Limb (tissue), 2 donors: ENCODE data around the gene FAM177A1.
A peak's percentile ranks its signal among the peaks of the same experiment; 100 is the strongest.
"Not testable (repeated sequence)": the region's sequence is repeated elsewhere in the genome, so short reads cannot be mapped to it uniquely, and the experiment has no call there.

ENCODE experiments used
- DNase-seq, 2 donors: peaks; one replicate each; pipeline ENCODE4 v3.0.0-alpha.2; 2016; ENCODE audit errors: extremely low spot score in 2 of 2

The FAM177A1 gene

DNA sequence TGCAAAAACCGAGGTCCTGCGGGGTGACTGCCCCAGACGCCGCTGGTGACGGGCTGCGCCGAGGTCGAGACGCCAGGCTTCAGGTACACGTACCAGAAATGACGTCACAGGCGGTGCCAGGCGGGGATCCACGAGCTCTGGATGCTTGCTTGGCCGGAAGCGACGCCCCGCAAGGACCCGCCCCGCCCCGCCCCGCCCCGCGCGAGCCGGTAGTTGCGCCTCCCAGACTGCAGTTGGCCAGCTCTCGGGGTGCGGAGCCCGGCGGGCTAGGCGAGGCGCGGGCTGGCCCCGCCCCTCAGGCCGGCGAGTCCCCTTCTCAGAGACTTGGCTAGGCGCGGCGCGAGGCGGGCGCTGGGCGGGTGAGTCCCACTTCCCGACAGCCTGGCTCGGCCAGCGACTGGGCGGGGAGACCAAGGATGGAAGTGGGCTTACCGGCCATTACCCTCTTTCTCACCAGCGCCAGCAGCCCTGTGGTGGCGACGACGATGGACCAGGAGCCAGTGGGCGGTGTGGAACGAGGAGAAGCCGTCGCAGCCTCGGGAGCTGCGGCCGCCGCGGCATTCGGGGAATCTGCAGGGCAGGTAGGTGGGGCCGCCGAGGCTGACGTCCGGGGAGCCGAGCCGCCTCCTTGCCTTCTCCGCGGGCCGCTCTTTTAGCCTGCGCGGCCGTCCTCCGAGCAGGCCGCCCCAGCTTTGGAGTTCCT, at the start of gene FAM177A1:
TSS of gene FAM177A1 (plus strand) at position 225 of the 703 bp plus-strand sequence. CDS start at position 417, 192 bp downstream.
- peak; percentile 92 to 99 for DNase-seq

DNA sequence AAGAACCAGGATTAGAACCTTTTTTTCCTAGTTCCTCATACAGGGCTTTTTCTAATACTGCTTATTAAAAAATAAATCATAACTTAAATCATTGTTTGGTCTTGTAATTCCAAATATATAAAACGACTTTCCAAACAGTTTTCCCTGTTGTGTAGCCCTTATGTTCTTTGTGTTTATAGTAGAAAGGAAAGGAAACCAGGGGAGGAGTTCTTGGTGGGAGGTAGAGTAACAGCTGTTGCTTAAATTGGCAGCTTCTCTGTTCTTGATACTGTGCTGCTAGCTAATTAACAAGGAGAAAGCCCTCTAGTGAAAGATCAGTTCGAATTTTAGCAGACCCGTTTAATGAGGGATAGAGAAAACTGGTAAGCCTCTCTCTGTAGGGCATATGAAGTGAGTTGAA, 48.3 kb upstream of the FAM177A1 start:
- no peak for DNase-seq

DNA sequence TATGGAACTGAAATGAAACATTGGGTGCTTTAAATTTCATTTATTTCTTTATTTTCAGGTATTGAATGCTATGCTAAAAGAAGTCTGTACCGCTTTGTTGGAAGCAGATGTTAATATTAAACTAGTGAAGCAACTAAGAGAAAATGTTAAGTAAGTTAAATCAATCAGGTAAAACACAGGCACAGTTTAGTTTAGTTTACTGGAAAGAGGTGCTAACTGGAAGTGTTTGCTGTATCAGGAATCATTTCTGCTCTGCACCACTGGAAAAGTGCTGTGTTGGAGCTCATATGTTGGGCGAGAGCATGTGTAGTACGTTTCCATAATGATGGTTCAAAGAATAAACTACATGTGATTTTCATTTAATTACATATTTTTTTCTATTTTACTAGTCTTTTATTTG, 46.6 kb upstream of the FAM177A1 start:
- DNase-seq: no peak

GRCh38 chr14:35001621-35002020, 44.5 kb upstream of the FAM177A1 start:
- no peak for DNase-seq

DNA sequence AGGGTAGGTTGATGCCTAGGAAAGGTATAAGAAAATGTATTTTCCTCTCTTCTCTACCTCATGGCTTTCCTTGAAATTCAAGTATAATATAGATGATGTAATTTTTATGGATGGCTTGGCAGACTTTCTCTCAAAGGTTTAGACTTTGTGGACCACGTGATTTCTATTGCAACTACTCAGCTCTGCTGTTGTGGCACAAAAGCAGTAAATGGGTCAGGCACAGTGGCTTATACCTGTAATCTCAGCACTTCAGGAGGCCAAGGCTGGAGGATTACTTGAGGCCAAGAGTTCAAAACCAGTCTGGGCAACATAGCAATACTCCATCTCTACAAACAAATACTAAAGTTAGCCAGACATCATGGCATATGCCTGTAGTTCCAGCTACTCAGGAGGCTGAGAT, 41.2 kb upstream of the FAM177A1 start:
- DNase-seq: no peak

DNA sequence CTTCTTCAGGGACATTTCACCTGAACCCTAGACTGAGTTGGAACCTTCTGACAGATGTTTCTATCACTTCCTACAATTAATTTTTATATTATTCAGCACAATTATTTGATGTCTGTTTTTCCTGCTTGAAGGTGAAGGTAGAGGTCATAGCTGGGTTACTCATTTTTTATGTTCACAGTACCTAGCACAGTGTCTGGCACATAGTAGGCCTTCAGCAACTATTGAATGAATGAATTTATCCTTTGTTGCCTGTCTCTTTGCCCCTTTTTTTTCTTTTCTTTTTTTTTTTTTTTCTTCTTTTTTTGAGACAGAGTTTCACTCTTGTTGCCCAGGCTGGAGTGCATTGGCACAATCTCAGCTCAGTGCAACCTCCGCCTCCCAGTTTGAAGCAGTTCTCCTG, 29.5 kb upstream of the FAM177A1 start:
- DNase-seq: no peak

DNA sequence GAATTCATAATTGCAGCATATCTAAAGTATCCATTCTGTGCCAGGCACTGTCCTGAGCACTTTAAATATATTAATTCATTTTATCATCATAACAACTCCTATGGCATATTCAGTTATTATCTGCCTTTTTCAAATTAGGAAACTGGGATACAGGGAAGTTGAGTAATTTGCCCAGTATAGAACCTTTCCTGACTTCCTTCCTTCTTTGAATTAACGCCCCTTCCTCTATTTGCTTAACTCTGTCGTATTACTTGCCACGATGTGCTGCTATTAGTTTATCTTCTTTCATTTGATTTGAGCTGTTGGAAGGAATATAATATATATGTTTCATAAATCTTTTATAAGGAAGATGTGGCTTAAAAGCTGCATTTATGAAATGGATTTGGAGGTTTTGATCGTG, 25.4 kb upstream of the FAM177A1 start:
- DNase-seq: no peak

DNA sequence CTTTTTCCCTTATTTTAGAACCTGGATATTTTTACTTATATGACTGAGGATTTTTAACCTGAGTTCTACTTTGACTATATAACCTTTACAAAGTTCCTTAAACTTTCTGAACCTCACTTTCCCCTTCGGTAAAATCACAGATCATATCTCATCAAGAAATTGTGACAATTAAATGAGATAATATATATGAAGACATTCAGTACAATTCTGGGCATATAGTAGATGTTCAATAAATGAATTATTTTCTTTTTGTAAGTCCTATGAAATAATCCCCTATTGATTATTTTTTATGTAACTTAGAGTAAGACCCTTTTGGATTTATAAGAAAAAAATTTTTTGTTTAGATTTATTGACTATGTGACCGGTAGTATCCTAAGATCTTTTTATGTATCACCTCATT, 17.6 kb upstream of the FAM177A1 start:
- no peak for DNase-seq

GRCh38 chr14:35032562-35032961, 13.5 kb upstream of the FAM177A1 start:
- no peak for DNase-seq

DNA sequence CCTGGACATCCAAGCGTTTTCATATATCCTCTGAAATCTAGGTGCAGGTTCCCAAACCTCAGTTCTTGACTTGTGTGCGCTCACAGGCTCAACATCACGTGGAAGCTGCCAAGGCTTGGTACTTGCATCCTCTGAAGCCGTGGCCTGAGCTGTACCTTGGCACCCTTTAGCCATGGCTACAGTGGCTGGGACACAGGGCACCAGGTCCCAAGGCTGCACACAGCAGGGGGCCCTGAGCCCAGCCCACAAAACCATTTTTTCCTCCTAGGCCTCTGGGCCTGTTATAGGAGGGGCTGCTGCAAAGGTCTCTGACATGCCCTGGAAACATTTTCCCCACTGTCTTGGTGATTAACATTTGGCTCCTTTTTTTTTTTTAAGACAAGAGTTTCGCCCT, 11.6 kb upstream of the FAM177A1 start:
- no peak for DNase-seq

DNA sequence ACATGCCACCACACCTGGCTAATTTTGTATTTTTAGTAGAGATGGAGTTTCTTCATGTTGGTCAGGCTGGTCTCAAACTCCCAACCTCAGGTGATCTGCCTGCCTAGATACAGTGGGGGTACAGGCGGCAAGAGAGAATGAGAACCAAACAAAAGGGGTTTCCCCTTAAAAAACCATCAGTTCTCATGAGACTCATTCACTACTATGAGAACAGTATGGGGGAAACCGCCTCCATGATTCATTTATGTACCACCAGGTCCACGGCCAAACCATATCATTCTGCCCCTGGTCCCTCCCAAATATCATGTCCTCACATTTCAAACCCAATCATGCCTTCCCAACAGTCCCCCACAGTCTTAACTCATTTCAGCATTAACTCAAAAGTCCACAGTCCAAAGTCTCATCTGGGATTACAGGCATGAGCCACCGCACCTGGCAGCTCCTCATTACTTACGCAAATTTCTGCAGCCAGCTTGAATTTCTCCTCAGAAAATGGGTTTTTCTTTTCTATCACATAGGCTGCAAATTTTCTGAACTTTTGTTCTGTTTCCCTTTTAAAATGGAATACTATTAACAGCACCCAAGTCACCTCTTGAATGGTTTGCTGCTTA, 11.0 kb upstream of the FAM177A1 start:
- not testable (repeated sequence) for DNase-seq

GRCh38 chr14:35038312-35038711, 7.8 kb upstream of the FAM177A1 start:
- DNase-seq: not testable (repeated sequence)

DNA sequence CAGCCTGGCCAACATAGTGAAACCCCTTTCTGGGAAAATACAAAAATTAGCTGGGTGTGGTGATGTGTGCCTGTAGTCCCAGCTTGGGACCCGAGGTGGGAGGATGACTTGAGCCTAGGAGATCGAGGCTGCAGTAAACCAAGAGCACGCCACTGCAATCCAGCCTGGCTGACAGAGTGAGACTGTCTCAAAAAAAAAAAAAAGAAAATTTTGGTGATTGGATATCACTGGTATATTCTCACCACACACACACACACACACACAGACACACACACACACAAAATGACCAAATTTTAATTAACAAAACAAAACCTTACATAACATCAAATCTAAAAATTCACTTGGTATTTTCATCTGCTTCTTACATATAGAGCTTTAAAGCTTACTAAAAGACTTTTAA, 3.4 kb upstream of the FAM177A1 start:
- DNase-seq: no peak

DNA sequence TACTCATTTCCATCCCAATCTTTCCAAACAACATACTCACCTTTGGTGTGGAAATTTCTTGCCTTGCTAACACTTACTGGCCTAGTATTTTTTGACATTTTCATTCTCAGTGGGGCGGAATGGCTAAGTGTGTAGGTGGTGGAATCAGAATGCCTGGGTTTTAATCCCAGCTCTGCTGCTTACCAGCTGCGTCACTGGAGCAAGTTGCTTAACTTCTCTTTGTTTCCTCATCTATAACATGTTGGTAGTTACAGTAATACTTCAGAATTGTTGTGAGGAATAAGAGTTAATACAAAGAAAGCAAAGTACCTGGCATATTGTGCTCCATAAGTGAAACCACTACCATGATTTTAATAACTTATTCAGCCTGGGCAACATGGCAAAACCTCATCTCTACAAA, 3.0 kb upstream of the FAM177A1 start:
- no peak for DNase-seq

GRCh38 chr14:35044939-35045797, 904 bp upstream of the FAM177A1 start:
- no peak for DNase-seq

GRCh38 chr14:35045798-35046047, 349 bp upstream of the FAM177A1 start:
- no peak for DNase-seq

- no peak for DNase-seq
Measured at GRCh38 chr14:35046751-35047536, 872 bp downstream of the FAM177A1 start.

DNA sequence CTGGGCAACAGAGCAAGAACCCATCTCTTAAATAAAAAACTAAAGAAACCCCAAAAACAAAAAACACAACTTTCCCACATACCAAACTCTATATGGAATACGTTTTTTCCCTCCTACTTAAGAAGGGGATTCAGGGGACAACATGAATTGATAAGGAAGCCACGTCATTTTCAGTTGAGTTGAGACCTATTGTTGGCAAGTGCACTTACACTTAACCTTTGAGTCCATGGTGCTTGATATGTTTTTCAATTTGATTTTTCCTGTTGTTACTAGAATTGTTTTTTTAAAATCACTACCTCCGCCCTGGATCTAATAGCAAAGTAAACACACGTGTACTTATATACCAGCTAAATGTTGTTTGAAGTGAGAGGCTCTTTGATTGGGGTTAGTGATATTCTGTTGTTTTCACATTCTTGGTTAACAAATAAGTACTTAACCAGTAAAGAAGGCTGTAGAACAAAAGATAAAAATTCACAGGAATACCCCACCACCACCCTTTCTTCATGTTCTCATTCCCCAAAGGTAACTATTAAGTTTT, 2.0 kb downstream of the FAM177A1 start:
- DNase-seq: no peak

GRCh38 chr14:35050652-35051051, 4.6 kb downstream of the FAM177A1 start:
- DNase-seq: no peak

DNA sequence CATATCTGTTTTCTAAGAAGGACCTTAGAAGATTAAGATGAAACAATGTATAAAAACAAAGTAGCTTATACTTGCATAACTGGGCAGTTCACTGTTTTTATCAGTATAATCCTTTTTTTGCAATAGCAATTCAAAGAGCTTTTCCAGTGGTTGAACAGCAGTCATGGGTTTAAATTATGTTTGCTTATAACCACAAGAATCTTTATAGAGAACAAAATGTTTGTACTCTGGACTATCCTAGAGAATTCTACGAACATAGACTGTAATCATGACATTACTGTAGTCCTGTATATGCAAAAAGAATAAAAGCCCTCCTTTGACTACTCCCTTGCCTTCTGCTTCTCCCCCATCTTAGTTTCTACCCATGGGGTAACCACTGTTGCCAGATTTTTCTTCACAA, 5.7 kb downstream of the FAM177A1 start:
- DNase-seq: no peak

DNA sequence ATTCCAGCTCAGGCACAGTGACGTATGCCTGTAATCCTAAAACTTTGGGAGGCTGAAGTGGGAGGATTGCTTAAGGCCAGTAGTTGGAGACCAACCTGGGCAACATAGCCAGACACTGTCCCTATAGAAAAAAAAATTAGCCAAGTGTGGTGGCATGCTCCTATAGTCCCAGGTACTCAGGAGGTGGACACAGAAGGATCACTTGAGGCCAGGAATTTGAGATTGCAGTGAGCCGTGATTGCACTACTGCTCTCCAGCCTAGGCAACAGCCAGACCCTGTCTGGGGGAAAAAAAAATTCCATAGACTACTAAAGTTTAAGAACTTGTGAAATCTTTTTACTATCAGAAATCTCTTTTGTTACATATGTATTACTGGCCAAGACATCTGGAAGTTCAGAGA, 6.6 kb downstream of the FAM177A1 start:
- no peak for DNase-seq
